C4-2B (cell line): ENCODE data around the gene PCARE.

Source experiments
- CTCF ChIP-seq: fragments of 450-650 bp; conservative IDR thresholded peaks from 2 replicates; pipeline ENCODE4 v1.5.1; 2017; ENCODE audit warnings: mild to moderate bottlenecking
- ZFX ChIP-seq: fragments of 450-650 bp; IDR thresholded peaks from 2 replicates; pipeline ENCODE4 v1.6.1; 2017

GRCh38 chr2:29057006-29057405, 17.3 kb downstream of the PCARE start:
- TF ChIP-seq CTCF, result no peak
- no peak for TF ChIP-seq ZFX
